A549 (cell line): ENCODE measurements around the gene SEPHS1. TPM values are rescaled to one million over a fixed set of nuclear protein-coding genes. Genes with fewer than 3 reads are reported as not detected.

Experiments used
- ATAC-seq, 2 experiments: fragments of 200-7000 bp in 1 of 2; fragments of >200 bp in 1 of 2; cut with Nextera tagmentation in 1 of 2; cut with Tn5 transposase in 1 of 2; 3 replicates each; pipeline versions ENCODE4 v1.8.0 to v1.9.1; 2018 to 2020; ENCODE audit warnings: mild to moderate bottlenecking in 1 of 2, moderate library complexity in 1 of 2
- CTCF ChIA-PET: fragments of 300-600 bp; sonication (Branson Sonifier 250); formaldehyde crosslinking; extraction: SDS; loops from one replicate; lab custom pipeline; 2021; ENCODE audit warnings: antibody characterized with exemption, inconsistent platforms; lab: Yijun Ruan, JAX
- POLR2A ChIA-PET: fragments of 350-600 bp; formaldehyde crosslinking; extraction: SDS; loops from one replicate; lab custom pipeline; 2021; ENCODE audit warnings: antibody characterized with exemption, inconsistent platforms; lab: Yijun Ruan, JAX
- DNase-seq, 2 experiments: peaks; one replicate each; pipeline versions ENCODE4 v3.0.0 to v3.0.0-alpha.2; 2011 to 2016; ENCODE audit warnings: low read depth in 1 of 2, low spot score in 1 of 2
- FAIRE-seq: peaks from 2 replicates; lab custom pipeline; 2011; peaks lifted over from hg19 to GRCh38; lab: Jason Lieb, UNC
- H3K27ac ChIP-seq, 2 experiments: fragments of >200 bp; sonication (Bioruptor Twin); formaldehyde crosslinking; 3 replicates each; pipeline ENCODE4 v1.5.1; 2016 to 2017
- H3K4me1 ChIP-seq: fragments of >200 bp; sonication (Bioruptor Twin); formaldehyde crosslinking; 3 replicates; pipeline ENCODE4 v1.6.1; 2016
- H3K4me2 ChIP-seq: fragments of >200 bp; sonication (Bioruptor Twin); formaldehyde crosslinking; 3 replicates; pipeline ENCODE4 v1.6.1; 2016
- H3K4me3 ChIP-seq: fragments of >200 bp; sonication (Bioruptor Twin); formaldehyde crosslinking; 3 replicates; pipeline ENCODE4 v1.5.1; 2016
- H3K9me3 ChIP-seq: fragments of >200 bp; sonication (Bioruptor Twin); formaldehyde crosslinking; 3 replicates; pipeline ENCODE4 v1.6.1; 2016
- CHD4 ChIP-seq: fragments of 200-600 bp; sonication (generic); IDR thresholded peaks from 2 replicates; pipeline ENCODE4 v1.6.1; 2016; ENCODE audit warnings: antibody characterized with exemption, mild to moderate bottlenecking, borderline replicate concordance
- EP300 ChIP-seq, 2 experiments: fragments of >200 bp; sonication (Bioruptor Twin); formaldehyde crosslinking; IDR thresholded peaks; 2 replicates in 1 of 2; 3 replicates in 1 of 2; pipeline ENCODE4 v1.6.1; 2016 to 2017
- HEYL ChIP-seq: fragments of 250-450 bp; sonication (Bioruptor Pico); IDR thresholded peaks from 2 replicates; pipeline ENCODE4 v1.8.0; 2021; ENCODE audit warnings: mild to moderate bottlenecking, moderate library complexity
- HOXB13 ChIP-seq: fragments of 250-450 bp; sonication (Bioruptor Pico); IDR thresholded peaks from 2 replicates; pipeline ENCODE4 v1.5.0; 2020; ENCODE audit warnings: low read depth, mild to moderate bottlenecking, moderate library complexity
- JUNB ChIP-seq: fragments of >200 bp; sonication (Bioruptor Twin); formaldehyde crosslinking; IDR thresholded peaks from 2 replicates; pipeline ENCODE4 v1.6.1; 2016
- KDM5A ChIP-seq: fragments of 200-600 bp; sonication (generic); IDR thresholded peaks from 2 replicates; pipeline ENCODE4 v1.6.1; 2016; ENCODE audit warnings: antibody characterized with exemption, mild to moderate bottlenecking
- NPAS2 ChIP-seq: fragments of 250-450 bp; sonication (Bioruptor Pico); IDR thresholded peaks from 2 replicates; pipeline ENCODE4 v1.8.0; 2022; ENCODE audit warnings: mild to moderate bottlenecking, moderate library complexity, borderline replicate concordance
- RCOR1 ChIP-seq: fragments of 150-350 bp; IDR thresholded peaks from 2 replicates; pipeline ENCODE4 v1.6.1; 2014; ENCODE audit warnings: antibody characterized with exemption, low read length, low read depth
- RNF2 ChIP-seq: fragments of 200-600 bp; sonication (generic); IDR thresholded peaks from 2 replicates; pipeline ENCODE4 v1.6.1; 2016; ENCODE audit warnings: low read depth, mild to moderate bottlenecking, antibody characterized with exemption, moderate library complexity, borderline replicate concordance
- TP53 ChIP-seq: fragments of 250-450 bp; sonication (Bioruptor Pico); IDR thresholded peaks from 2 replicates; pipeline ENCODE4 v1.5.0; 2021; ENCODE audit warnings: mild to moderate bottlenecking, moderate library complexity
- WGBS: methylation state at CpG from one replicate; pipeline ENCODE4 v1.1.6; 2017; ENCODE audit errors: missing lambda C conversion rate; 5-methylcytosine and 5-hydroxymethylcytosine counted together
- polyA plus RNA-seq, 4 experiments: library from polyadenylated mRNA; depleted of rRNA in 3 of 4; stranded (reverse); fragments of >200 nt; fragmentation: RNase III in 1 of 4; extraction: RNeasy Plus Mini Kit Qiagen cat#74134 plus additional on column Dnase treatment in 1 of 4; gene quantifications; 2 replicates in 3 of 4; 3 replicates in 1 of 4; pipeline ENCODE4 v1.2.3, GENCODE V29; 2011 to 2017
- TF ChIP-seq, protein P1 (sequence below): IDR thresholded peaks from 2 replicates; pipeline ENCODE4 v1.6.1; 2012
- TF ChIP-seq, protein P2 (sequence below): IDR thresholded peaks from 2 replicates; pipeline ENCODE4 v1.6.1; 2012; ENCODE audit warnings: low read depth, borderline replicate concordance
- TF ChIP-seq, protein P3 (sequence below): fragments of 250-450 bp; sonication (Bioruptor Pico); IDR thresholded peaks from 2 replicates; pipeline ENCODE4 v1.5.0; 2021; ENCODE audit warnings: mild to moderate bottlenecking, moderate library complexity, borderline replicate concordance
- TF ChIP-seq, protein P4 (sequence below): IDR thresholded peaks from 2 replicates; pipeline ENCODE4 v1.6.1; 2012
- TF ChIP-seq, protein P5 (sequence below): fragments of 150-350 bp; IDR thresholded peaks from 2 replicates; pipeline ENCODE4 v1.6.1; 2014; ENCODE audit warnings: low read depth, mild to moderate bottlenecking, low read length
- TF ChIP-seq, protein P6 (sequence below): fragments of >200 bp; sonication (Bioruptor Twin); formaldehyde crosslinking; IDR thresholded peaks from 3 replicates; pipeline ENCODE4 v1.5.1; 2016
- TF ChIP-seq, protein P7 (sequence below): fragments of >200 bp; sonication (Bioruptor Twin); formaldehyde crosslinking; IDR thresholded peaks from 3 replicates; pipeline ENCODE4 v1.6.1; 2016

Gene SEPHS1
- polyA plus RNA-seq, 2 of the 4 experiments (the other 2 are of a cell fraction): 71.4 to 124 TPM

DNA sequence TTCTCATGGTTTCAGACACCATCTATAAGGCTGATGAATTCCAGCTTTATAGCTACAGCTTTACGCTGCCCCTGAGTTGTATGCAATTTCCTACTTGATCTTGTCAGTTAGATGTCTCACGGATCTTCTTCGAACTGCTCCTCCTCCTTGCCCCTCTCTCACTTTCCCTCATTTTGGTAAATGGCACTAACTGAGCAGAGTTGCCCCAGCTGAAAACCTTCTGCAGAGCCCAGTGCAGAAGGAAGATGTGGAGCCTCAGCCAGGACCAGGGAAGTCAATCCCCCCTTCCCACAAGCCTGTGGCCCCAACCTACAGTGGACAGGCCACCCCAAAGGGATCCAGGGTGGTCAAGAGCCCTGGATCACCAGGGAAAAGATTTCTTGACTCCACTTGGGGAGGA, 49.0 kb upstream of the SEPHS1 start:
- no peak overlapping the region for H3K27ac ChIP-seq
- 44% methylated on average over 3 of the region's 3 CpGs for WGBS
- no peak overlapping the region for H3K4me2 ChIP-seq
- no peak overlapping the region for H3K4me3 ChIP-seq
- CTCF ChIA-PET: interaction anchor here (1.1 to 1.7 kb wide), 2 partner anchors 24 to 43 kb away, joined by 4 read pairs; no protein-coding TSS in a partner anchor
- H3K9me3 ChIP-seq: peaks cover 9% of the 10 kb centered on the region; the same call in 2 of the 3 replicates
- H3K4me1 ChIP-seq: no peaks in the 10 kb centered on the region
- DNase-seq: no peak
- no peak for TF ChIP-seq TP53 (CRISPR knock-in tag)
- no peak for TF ChIP-seq NPAS2
- TF ChIP-seq, protein P1, sequence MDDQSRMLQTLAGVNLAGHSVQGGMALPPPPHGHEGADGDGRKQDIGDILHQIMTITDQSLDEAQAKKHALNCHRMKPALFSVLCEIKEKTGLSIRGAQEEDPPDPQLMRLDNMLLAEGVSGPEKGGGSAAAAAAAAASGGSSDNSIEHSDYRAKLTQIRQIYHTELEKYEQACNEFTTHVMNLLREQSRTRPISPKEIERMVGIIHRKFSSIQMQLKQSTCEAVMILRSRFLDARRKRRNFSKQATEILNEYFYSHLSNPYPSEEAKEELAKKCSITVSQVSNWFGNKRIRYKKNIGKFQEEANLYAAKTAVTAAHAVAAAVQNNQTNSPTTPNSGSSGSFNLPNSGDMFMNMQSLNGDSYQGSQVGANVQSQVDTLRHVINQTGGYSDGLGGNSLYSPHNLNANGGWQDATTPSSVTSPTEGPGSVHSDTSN: no peak
- TF ChIP-seq, all 56 proteins: peak for 0
- ATAC-seq (no peak), FAIRE-seq (no peak)
- POLR2A ChIA-PET: no interaction called here

DNA sequence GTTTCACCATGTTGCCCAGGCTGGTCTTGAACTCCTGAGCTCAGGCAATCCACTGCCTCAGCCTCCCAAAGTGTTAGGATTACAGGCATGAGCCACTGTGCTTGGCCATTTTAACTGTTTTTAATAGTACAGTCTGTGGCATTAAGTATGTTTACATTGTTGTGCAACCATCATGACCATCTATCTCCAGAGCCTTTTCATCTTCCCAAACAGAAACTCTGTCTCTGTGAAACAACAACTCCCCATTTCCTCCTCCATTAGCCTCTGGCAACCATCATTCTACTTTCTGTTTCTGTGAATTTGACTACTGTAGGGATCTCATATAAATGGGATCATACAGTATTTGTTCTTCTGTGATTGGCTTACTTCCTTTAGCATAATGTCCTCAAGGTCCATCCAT, 48.3 kb upstream of the SEPHS1 start:
- Histone ChIP-seq H3K4me1 (no peaks in the 10 kb centered on the region), H3K4me2 (no peak overlapping the region), H3K27ac (no peak overlapping the region), H3K9me3 (peaks cover 9% of the 10 kb centered on the region; the same call in 2 of the 3 replicates), H3K4me3 (no peak overlapping the region)
- FAIRE-seq: no peak
- ChIA-PET POLR2A (no interaction called here), CTCF (no interaction called here)
- DNase-seq: no peak
- no peak for ATAC-seq
- TF ChIP-seq, protein P2, sequence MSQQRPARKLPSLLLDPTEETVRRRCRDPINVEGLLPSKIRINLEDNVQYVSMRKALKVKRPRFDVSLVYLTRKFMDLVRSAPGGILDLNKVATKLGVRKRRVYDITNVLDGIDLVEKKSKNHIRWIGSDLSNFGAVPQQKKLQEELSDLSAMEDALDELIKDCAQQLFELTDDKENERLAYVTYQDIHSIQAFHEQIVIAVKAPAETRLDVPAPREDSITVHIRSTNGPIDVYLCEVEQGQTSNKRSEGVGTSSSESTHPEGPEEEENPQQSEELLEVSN: no peak
- TF ChIP-seq, protein P3, sequence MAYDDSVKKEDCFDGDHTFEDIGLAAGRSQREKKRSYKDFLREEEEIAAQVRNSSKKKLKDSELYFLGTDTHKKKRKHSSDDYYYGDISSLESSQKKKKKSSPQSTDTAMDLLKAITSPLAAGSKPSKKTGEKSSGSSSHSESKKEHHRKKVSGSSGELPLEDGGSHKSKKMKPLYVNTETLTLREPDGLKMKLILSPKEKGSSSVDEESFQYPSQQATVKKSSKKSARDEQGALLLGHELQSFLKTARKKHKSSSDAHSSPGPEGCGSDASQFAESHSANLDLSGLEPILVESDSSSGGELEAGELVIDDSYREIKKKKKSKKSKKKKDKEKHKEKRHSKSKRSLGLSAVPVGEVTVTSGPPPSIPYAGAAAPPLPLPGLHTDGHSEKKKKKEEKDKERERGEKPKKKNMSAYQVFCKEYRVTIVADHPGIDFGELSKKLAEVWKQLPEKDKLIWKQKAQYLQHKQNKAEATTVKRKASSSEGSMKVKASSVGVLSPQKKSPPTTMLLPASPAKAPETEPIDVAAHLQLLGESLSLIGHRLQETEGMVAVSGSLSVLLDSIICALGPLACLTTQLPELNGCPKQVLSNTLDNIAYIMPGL (CRISPR knock-in tag): no peak
- TF ChIP-seq, protein P4, sequence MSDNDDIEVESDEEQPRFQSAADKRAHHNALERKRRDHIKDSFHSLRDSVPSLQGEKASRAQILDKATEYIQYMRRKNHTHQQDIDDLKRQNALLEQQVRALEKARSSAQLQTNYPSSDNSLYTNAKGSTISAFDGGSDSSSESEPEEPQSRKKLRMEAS: no peak
- TF ChIP-seq, protein P5, sequence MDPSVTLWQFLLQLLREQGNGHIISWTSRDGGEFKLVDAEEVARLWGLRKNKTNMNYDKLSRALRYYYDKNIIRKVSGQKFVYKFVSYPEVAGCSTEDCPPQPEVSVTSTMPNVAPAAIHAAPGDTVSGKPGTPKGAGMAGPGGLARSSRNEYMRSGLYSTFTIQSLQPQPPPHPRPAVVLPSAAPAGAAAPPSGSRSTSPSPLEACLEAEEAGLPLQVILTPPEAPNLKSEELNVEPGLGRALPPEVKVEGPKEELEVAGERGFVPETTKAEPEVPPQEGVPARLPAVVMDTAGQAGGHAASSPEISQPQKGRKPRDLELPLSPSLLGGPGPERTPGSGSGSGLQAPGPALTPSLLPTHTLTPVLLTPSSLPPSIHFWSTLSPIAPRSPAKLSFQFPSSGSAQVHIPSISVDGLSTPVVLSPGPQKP: no peak
- TF ChIP-seq, protein P6, sequence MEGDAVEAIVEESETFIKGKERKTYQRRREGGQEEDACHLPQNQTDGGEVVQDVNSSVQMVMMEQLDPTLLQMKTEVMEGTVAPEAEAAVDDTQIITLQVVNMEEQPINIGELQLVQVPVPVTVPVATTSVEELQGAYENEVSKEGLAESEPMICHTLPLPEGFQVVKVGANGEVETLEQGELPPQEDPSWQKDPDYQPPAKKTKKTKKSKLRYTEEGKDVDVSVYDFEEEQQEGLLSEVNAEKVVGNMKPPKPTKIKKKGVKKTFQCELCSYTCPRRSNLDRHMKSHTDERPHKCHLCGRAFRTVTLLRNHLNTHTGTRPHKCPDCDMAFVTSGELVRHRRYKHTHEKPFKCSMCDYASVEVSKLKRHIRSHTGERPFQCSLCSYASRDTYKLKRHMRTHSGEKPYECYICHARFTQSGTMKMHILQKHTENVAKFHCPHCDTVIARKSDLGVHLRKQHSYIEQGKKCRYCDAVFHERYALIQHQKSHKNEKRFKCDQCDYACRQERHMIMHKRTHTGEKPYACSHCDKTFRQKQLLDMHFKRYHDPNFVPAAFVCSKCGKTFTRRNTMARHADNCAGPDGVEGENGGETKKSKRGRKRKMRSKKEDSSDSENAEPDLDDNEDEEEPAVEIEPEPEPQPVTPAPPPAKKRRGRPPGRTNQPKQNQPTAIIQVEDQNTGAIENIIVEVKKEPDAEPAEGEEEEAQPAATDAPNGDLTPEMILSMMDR: no peak
- TF ChIP-seq JUNB (no peak), RCOR1 (no peak), HOXB13 (CRISPR knock-in tag) (no peak), KDM5A (no peak), CHD4 (no peak), EP300 (IDR thresholded peaks at IDR 0.05) (no peak), HEYL (CRISPR knock-in tag) (no peak), RNF2 (no peak)
- TF ChIP-seq, protein P7, sequence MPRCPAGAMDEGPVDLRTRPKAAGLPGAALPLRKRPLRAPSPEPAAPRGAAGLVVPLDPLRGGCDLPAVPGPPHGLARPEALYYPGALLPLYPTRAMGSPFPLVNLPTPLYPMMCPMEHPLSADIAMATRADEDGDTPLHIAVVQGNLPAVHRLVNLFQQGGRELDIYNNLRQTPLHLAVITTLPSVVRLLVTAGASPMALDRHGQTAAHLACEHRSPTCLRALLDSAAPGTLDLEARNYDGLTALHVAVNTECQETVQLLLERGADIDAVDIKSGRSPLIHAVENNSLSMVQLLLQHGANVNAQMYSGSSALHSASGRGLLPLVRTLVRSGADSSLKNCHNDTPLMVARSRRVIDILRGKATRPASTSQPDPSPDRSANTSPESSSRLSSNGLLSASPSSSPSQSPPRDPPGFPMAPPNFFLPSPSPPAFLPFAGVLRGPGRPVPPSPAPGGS: no peak
